HCT116 (cell line): ENCODE data around the gene FGFR3. TPM values are rescaled to one million over a fixed set of nuclear protein-coding genes. Genes with fewer than 3 reads are reported as not detected.

ENCODE experiments used
- ATAC-seq: fragments of 200-7000 bp; cut with Tn5 transposase; 2 replicates; pipeline ENCODE4 v1.9.1; 2020; ENCODE audit warnings: mild to moderate bottlenecking, moderate library complexity
- BruUV-seq: library from RNA; stranded (reverse); fragments of 400-500 nt; replicated peaks from 2 replicates; lab custom pipeline; 2021; lab: Mats Ljungman, UMichigan
- CTCF ChIA-PET: fragments of 300-600 bp; sonication (Branson Sonifier 250); formaldehyde crosslinking; loops from one replicate; lab custom pipeline; 2021; ENCODE audit warnings: antibody characterized with exemption; lab: Charles Lee
- POLR2A ChIA-PET: fragments of 300-600, 350-600 bp; sonication (Branson Sonifier 250); formaldehyde crosslinking; loops from one replicate; lab custom pipeline; 2021; ENCODE audit warnings: antibody characterized with exemption; lab: Charles Lee
- RAD21 ChIA-PET, 2 experiments: fragments of 300-600 bp; sonication (Branson Sonifier 250); formaldehyde crosslinking; loops; one replicate each; lab custom pipeline; 2023; ENCODE audit warnings: low total read pairs in 2 of 2; ENCODE audit not compliant: uncharacterized antibody in 2 of 2, unreplicated experiment in 2 of 2, low non-redundant PET in 1 of 2; lab: Charles Lee
- DNase-seq: peaks from one replicate; pipeline ENCODE4 v3.0.0-alpha.2; 2010; ENCODE audit warnings: low read depth, low spot score
- H2AFZ ChIP-seq: fragments of 200-600 bp; shearing (Covaris generic), sonication (generic); 2 replicates; pipeline ENCODE4 v1.6.1; 2017; ENCODE audit warnings: low read depth, mixed run types, mixed read lengths, antibody characterized with exemption, low read length; ENCODE audit not compliant: poor library complexity, severe bottlenecking
- H3K27ac ChIP-seq: 2 replicates; pipeline ENCODE4 v1.5.1; 2012; ENCODE audit warnings: low read depth, low read length
- H3K27me3 ChIP-seq: fragments of 200-600 bp; sonication (generic); 2 replicates; pipeline ENCODE4 v1.6.1; 2016; ENCODE audit warnings: mixed run types, low read length, mixed read lengths; ENCODE audit not compliant: insufficient read depth
- H3K36me3 ChIP-seq, 2 experiments: fragments of 200-500 bp in 1 of 2; fragments of 200-600 bp in 1 of 2; sonication (Bioruptor generic) in 1 of 2; sonication (generic) in 1 of 2; 2 replicates each; pipeline versions ENCODE4 v1.5.1 to v1.6.1; 2014 to 2016; ENCODE audit warnings: low read length in 2 of 2, inconsistent platforms in 1 of 2, mixed read lengths in 1 of 2, mixed run types in 1 of 2; ENCODE audit not compliant: insufficient read depth in 2 of 2, control insufficient read depth in 1 of 2
- H3K4me1 ChIP-seq, 2 experiments: fragments of 200-600 bp in 1 of 2; sonication (generic) in 1 of 2; 2 replicates each; pipeline versions ENCODE4 v1.5.1 to v1.6.1; 2012 to 2017; ENCODE audit warnings: low read length in 2 of 2, inconsistent platforms in 1 of 2, mild to moderate bottlenecking in 1 of 2, mixed read lengths in 1 of 2, mixed run types in 1 of 2, moderate library complexity in 1 of 2; ENCODE audit not compliant: insufficient read depth in 2 of 2, control insufficient read depth in 1 of 2
- H3K4me2 ChIP-seq: fragments of 200-600 bp; sonication (generic); 2 replicates; pipeline ENCODE4 v1.6.1; 2017; ENCODE audit warnings: mixed run types, low read length, mixed read lengths
- H3K4me3 ChIP-seq, 2 experiments: fragments of 200-600 bp in 1 of 2; sonication (generic) in 1 of 2; replicated peaks in 1 of 2; 2 replicates each; pipeline ENCODE4 v1.5.1; 2011 to 2016; ENCODE audit warnings: low read length in 2 of 2, control low read depth in 1 of 2, low read depth in 1 of 2, mild to moderate bottlenecking in 1 of 2, mixed read lengths in 1 of 2, mixed run types in 1 of 2
- H3K79me2 ChIP-seq: fragments of 200-600 bp; sonication (generic); 2 replicates; pipeline ENCODE4 v1.6.1; 2017; ENCODE audit warnings: mild to moderate bottlenecking, mixed run types, low read length, moderate library complexity, mixed read lengths; ENCODE audit not compliant: insufficient read depth
- H3K9ac ChIP-seq: fragments of 200-600 bp; sonication (generic); 2 replicates; pipeline ENCODE4 v1.6.1; 2016; ENCODE audit warnings: low read length, mixed read lengths
- H3K9me2 ChIP-seq: fragments of 200-600 bp; sonication (generic), shearing (Covaris generic); 2 replicates; pipeline ENCODE4 v1.6.1; 2017; ENCODE audit warnings: mixed run types, mild to moderate bottlenecking, moderate library complexity; ENCODE audit not compliant: insufficient read depth
- H3K9me3 ChIP-seq, 2 experiments: fragments of 200-500 bp in 1 of 2; fragments of 200-600 bp in 1 of 2; sonication (Bioruptor generic) in 1 of 2; sonication (generic) in 1 of 2; 2 replicates each; pipeline ENCODE4 v1.6.1; 2014 to 2017; ENCODE audit warnings: low read length in 2 of 2, mixed read lengths in 2 of 2, inconsistent platforms in 1 of 2, low read depth in 1 of 2, mild to moderate bottlenecking in 1 of 2, mixed run types in 1 of 2, moderate library complexity in 1 of 2; ENCODE audit not compliant: control insufficient read depth in 1 of 2, insufficient read depth in 1 of 2
- H4K20me1 ChIP-seq: fragments of 200-600 bp; sonication (generic), shearing (Covaris generic); 2 replicates; pipeline ENCODE4 v1.6.1; 2017; ENCODE audit warnings: mixed run types, mild to moderate bottlenecking, moderate library complexity; ENCODE audit not compliant: insufficient read depth
- EZH2 ChIP-seq: fragments of 200-600 bp; sonication (generic); IDR thresholded peaks from 2 replicates; pipeline ENCODE4 v1.6.1; 2017; ENCODE audit warnings: antibody characterized with exemption, mixed run types
- YY1 ChIP-seq: IDR thresholded peaks from 2 replicates; pipeline ENCODE4 v1.6.1; 2011; ENCODE audit warnings: low read length, low read depth, moderate library complexity, mild to moderate bottlenecking; ENCODE audit not compliant: insufficient replicate concordance; ENCODE audit errors: extremely low read depth
- intact Hi-C: fragments of 100-400 bp; cut with micrococcal nuclease; formaldehyde crosslinking; loops from 2 replicates; pipeline ENCODE4 v1.10.0; 2022
- total RNA-seq: library from RNA; stranded (reverse); gene quantifications from one replicate; pipeline ENCODE4 v1.2.1, GENCODE V29; 2021; ENCODE audit not compliant: unreplicated experiment
- TF ChIP-seq, protein P1 (sequence below): IDR thresholded peaks from 2 replicates; pipeline ENCODE4 v1.6.1; 2012; ENCODE audit warnings: low read depth

Gene FGFR3
- total RNA-seq, 1 experiment from 2014 or later, result 31.7 TPM

- TF ChIP-seq YY1 (no peak), EZH2 (no peak)
These were observed 26.7 kb downstream of the FGFR3 start (continued) for GRCh38 chr4:1819816-1820215.

GRCh38 chr4:1821679-1822567 lies 28.8 kb downstream of the FGFR3 start:
- no peaks in the 10 kb centered on the region for H3K9me2 ChIP-seq
- POLR2A ChIA-PET, result no interaction called here

More at GRCh38 chr4:1821679-1822567, 28.8 kb downstream of the FGFR3 start:
- TF ChIP-seq, protein P1, sequence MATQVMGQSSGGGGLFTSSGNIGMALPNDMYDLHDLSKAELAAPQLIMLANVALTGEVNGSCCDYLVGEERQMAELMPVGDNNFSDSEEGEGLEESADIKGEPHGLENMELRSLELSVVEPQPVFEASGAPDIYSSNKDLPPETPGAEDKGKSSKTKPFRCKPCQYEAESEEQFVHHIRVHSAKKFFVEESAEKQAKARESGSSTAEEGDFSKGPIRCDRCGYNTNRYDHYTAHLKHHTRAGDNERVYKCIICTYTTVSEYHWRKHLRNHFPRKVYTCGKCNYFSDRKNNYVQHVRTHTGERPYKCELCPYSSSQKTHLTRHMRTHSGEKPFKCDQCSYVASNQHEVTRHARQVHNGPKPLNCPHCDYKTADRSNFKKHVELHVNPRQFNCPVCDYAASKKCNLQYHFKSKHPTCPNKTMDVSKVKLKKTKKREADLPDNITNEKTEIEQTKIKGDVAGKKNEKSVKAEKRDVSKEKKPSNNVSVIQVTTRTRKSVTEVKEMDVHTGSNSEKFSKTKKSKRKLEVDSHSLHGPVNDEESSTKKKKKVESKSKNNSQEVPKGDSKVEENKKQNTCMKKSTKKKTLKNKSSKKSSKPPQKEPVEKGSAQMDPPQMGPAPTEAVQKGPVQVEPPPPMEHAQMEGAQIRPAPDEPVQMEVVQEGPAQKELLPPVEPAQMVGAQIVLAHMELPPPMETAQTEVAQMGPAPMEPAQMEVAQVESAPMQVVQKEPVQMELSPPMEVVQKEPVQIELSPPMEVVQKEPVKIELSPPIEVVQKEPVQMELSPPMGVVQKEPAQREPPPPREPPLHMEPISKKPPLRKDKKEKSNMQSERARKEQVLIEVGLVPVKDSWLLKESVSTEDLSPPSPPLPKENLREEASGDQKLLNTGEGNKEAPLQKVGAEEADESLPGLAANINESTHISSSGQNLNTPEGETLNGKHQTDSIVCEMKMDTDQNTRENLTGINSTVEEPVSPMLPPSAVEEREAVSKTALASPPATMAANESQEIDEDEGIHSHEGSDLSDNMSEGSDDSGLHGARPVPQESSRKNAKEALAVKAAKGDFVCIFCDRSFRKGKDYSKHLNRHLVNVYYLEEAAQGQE, result no peak
- H3K27ac ChIP-seq, result no peak overlapping the region
- H3K36me3 ChIP-seq, result peaks cover 33 to 56% of the 10 kb centered on the region in 2 experiments; a peak in 3 of 4 replicates
- H3K9ac ChIP-seq, result no peak overlapping the region
- CTCF ChIA-PET, result no interaction called here
- no peak overlapping the region for H2AFZ ChIP-seq
- ATAC-seq (no peak), DNase-seq (no peak)
- no peak overlapping the region for H3K4me3 ChIP-seq
- H4K20me1 ChIP-seq, result no peaks in the 10 kb centered on the region
- no peaks in the 10 kb centered on the region for H3K27me3 ChIP-seq
- RAD21 ChIA-PET, result no interaction called here
- H3K9me3 ChIP-seq, result no peaks in the 10 kb centered on the region
- intact Hi-C loops, result no loop called here
- no peaks in the 10 kb centered on the region for H3K4me1 ChIP-seq
- H3K79me2 ChIP-seq, result no peaks in the 10 kb centered on the region; the same call in 1 of the 2 replicates
- H3K4me2 ChIP-seq, result no peak overlapping the region
- no TSS peak for BruUV-seq
